ENCODE results near the gene THYN1. TPM values are rescaled to one million over a fixed set of nuclear protein-coding genes. Genes with fewer than 3 reads are reported as not detected.

Gene THYN1
- total and polyA plus RNA-seq, 2 donors (not counting 3 experiments of a cell fraction or from before 2014, with no cell fraction given): 35.7 to 38.0 TPM

GRCh38 chr11:134292661-134293060, 39.5 kb upstream of the THYN1 start:
- CTCF ChIA-PET: no interaction called here
- TF ChIP-seq, protein P1, sequence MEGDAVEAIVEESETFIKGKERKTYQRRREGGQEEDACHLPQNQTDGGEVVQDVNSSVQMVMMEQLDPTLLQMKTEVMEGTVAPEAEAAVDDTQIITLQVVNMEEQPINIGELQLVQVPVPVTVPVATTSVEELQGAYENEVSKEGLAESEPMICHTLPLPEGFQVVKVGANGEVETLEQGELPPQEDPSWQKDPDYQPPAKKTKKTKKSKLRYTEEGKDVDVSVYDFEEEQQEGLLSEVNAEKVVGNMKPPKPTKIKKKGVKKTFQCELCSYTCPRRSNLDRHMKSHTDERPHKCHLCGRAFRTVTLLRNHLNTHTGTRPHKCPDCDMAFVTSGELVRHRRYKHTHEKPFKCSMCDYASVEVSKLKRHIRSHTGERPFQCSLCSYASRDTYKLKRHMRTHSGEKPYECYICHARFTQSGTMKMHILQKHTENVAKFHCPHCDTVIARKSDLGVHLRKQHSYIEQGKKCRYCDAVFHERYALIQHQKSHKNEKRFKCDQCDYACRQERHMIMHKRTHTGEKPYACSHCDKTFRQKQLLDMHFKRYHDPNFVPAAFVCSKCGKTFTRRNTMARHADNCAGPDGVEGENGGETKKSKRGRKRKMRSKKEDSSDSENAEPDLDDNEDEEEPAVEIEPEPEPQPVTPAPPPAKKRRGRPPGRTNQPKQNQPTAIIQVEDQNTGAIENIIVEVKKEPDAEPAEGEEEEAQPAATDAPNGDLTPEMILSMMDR (IDR thresholded peaks at IDR 0.05; ENCODE audit: extremely low read depth in 1 of 2, insufficient read depth in 1 of 2, low read depth in 1 of 2, low read length in 2 of 2): no peak
- TF ChIP-seq POLR2AphosphoS5 (IDR thresholded peaks at IDR 0.05; ENCODE audit: insufficient read depth, low read depth, low read length) (no peak), FOS (IDR thresholded peaks at IDR 0.05; ENCODE audit: borderline replicate concordance, insufficient read depth, low read length) (no peak), EZH2 (IDR thresholded peaks at IDR 0.05; ENCODE audit: borderline replicate concordance, low read depth, low read length, severe bottlenecking) (no peak), JUN (IDR thresholded peaks at IDR 0.05; ENCODE audit: borderline replicate concordance, insufficient read depth, insufficient read length, low read depth) (no peak), POLR2A (IDR thresholded peaks at IDR 0.05; ENCODE audit: low read depth, low read length) (no peak), MAX (IDR thresholded peaks at IDR 0.05; ENCODE audit: insufficient read depth, insufficient read length) (no peak), MYC (IDR thresholded peaks at IDR 0.05; ENCODE audit: low read depth, low read length) (no peak), GATA2 (IDR thresholded peaks at IDR 0.05; ENCODE audit: insufficient read depth, insufficient read length, low read depth, low read length) (no peak)
- dilution Hi-C loops (cut with MboI; ENCODE audit: extremely low pct_ligation_motif_present, low sequenced_read_pairs): no loop called here

More at GRCh38 chr11:134292661-134293060, 39.5 kb upstream of the THYN1 start:
- no peak overlapping the region for H3K4me3 ChIP-seq (replicated peaks in 1 of 3; ENCODE audit: insufficient read depth in 1 of 3, low read depth in 1 of 3, low read length in 3 of 3)
- H3K79me2 ChIP-seq (ENCODE audit: control insufficient read depth, insufficient read depth, low read length): no peaks in the 10 kb centered on the region
- H3K27me3 ChIP-seq (ENCODE audit: control insufficient read depth in 2 of 2, insufficient read depth in 2 of 2, low read length in 2 of 2): no peaks in the 10 kb centered on the region
- H3K9me1 ChIP-seq (replicated peaks; ENCODE audit: control insufficient read depth, extremely low read depth, insufficient read depth, low read length): no peaks in the 10 kb centered on the region
- H2AFZ ChIP-seq (ENCODE audit: low read depth, low read length): no peak overlapping the region
- POLR2A ChIA-PET: no interaction called here
- no peak overlapping the region for H3K27ac ChIP-seq (ENCODE audit: insufficient read depth, low read depth, low read length)
- no peak overlapping the region for H3K4me2 ChIP-seq (ENCODE audit: insufficient read depth, low read length)
- no peak overlapping the region for H3K9ac ChIP-seq (replicated peaks; ENCODE audit: extremely low read depth, insufficient read depth, low read length)
- H3K4me1 ChIP-seq (ENCODE audit: control insufficient read depth, extremely low read depth, insufficient read depth, low read length): no peaks in the 10 kb centered on the region
- no TSS peak for BruUV-seq (replicated peaks)
- no peaks in the 10 kb centered on the region for H3K9me3 ChIP-seq (replicated peaks; ENCODE audit: control insufficient read depth, insufficient read depth, low read length)
- H3K36me3 ChIP-seq (ENCODE audit: control insufficient read depth in 2 of 2, extremely low read depth in 1 of 2, insufficient read depth in 2 of 2, low read length in 2 of 2): no peaks in the 10 kb centered on the region
- no peak for FAIRE-seq
- DNase-seq (ENCODE audit: low read depth, low spot score): no peak
- H4K20me1 ChIP-seq (replicated peaks; ENCODE audit: control insufficient read depth, extremely low read depth, insufficient read depth, low read length): no peaks in the 10 kb centered on the region
- intact Hi-C loops (cut with micrococcal nuclease): no loop called here

Data from endothelial cell of umbilical vein (primary cell).